HFF-Myc (cell line): ENCODE measurements around the gene MPZ.
"Not testable (repeated sequence)": the region's sequence is repeated elsewhere in the genome, so short reads cannot be mapped to it uniquely, and the experiment has no call there.

ENCODE experiments used
- DNase-seq: peaks from one replicate; pipeline ENCODE4 v3.0.0-alpha.2; 2011; ENCODE audit warnings: low read depth; ENCODE audit errors: extremely low read depth
- H3K4me3 ChIP-seq: replicated peaks from 2 replicates; pipeline ENCODE4 v1.5.1; 2011; ENCODE audit warnings: low read depth, mild to moderate bottlenecking, control low read depth, low read length
- CTCF ChIP-seq: IDR thresholded peaks from 2 replicates; pipeline ENCODE4 v1.5.1; 2012; ENCODE audit warnings: mild to moderate bottlenecking, low read depth, low read length, control low read depth; ENCODE audit errors: missing control alignments

MPZ gene

GRCh38 chr1:161261261-161262235, 48.2 kb downstream of the MPZ start:
- no peak for DNase-seq
- no peak for TF ChIP-seq CTCF
- H3K4me3 ChIP-seq: no peak overlapping the region

DNA sequence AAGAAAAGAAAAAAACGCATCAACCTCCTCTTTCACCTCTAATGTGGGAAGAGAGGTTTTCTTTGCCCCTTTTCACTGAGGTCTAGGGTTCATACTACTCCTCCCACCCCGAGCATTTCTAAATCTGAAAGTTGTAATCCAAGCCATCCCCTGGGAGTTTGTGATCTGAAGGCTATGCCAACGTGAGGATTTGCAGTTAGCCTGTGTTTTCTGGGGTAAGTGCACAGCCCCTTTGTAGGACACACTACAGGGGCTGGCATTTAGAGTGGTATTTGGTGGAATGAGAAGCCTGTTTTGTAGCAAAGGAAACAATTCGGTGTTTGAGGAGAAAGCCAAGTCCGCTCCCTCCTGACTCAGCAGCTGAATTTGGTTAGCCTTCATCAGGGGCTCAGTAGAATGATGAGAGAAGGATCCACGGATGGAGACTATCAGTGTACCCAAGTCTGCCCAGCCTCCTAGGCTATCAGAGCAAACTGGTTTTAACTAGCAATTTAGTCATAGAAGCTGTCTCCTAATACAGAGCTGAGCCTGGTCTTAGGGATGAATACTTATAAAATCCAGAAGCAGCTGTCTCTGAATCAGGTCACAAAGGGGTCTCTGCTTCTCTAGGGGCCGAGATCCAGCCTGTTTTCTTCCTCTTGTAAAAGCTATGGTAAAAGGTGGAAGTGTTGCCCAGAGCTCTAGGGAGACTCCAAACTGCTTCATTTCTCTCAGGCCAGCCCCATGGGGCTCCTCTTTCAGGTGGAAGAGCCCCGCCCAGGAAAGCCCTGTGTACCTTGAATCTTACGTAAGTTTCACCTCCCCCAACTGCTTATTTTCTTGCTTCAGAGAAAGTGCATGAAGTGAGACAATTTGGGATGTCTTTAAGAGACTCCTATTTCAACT, 49.1 kb downstream of the MPZ start:
- no peak overlapping the region for H3K4me3 ChIP-seq
- no peak for DNase-seq
- no peak for TF ChIP-seq CTCF

DNA sequence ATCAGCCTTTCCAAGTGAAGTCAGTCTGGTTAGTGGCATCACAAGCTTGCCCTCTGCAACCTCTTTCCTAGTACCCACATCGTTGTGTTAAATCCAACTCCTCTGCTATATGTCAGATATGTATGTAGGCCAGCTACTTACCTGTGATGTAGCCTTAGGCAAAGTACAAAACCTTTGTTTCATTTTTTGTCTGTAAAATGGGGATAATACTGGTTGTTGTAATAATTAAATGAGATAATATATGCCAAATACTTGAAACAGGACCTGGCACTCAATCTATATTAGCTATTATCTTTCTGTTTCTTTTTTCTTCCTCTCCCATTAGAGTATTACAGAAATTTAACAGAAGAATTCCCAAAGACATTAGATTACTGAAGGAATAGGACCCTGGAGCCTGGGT, 50.0 kb downstream of the MPZ start:
- no peak overlapping the region for H3K4me3 ChIP-seq
- TF ChIP-seq CTCF: no peak
- DNase-seq: no peak

GRCh38 chr1:161259345-161259702, 50.4 kb downstream of the MPZ start:
- H3K4me3 ChIP-seq: no peak overlapping the region
- DNase-seq: no peak
- no peak for TF ChIP-seq CTCF

- H3K4me3 ChIP-seq: peak within 1 kb of the TSS; percentile 20
- no peak for DNase-seq
- TF ChIP-seq CTCF: no peak
Measured at GRCh38 chr1:161258439-161259344, 51.1 kb downstream of the MPZ start, which contains the start of gene PCP4L1. Gene PCP4L1 (plus strand): TSS chr1:161258745. CDS start chr1:161258975, 230 bp downstream.

DNA sequence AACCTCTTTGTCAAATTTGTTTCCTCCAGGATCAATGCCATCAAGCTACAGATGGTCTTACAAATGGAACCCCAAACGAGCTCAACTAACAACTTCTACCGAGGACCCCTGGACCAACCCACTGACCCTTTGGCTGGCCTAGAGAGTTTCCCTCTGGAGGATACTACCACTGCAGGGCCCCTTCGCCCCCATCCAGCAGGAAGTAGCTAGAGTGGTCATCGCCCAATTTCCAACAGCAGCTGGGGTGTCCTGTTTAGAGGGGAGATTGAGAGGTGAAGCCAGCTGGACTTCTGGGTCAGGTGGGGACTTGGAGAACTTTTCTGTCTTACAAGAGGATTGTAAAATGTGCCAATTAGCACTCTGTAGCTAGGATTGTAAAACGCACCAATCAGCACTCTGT, 52.7 kb downstream of the MPZ start:
- DNase-seq: not testable (repeated sequence)

DNA sequence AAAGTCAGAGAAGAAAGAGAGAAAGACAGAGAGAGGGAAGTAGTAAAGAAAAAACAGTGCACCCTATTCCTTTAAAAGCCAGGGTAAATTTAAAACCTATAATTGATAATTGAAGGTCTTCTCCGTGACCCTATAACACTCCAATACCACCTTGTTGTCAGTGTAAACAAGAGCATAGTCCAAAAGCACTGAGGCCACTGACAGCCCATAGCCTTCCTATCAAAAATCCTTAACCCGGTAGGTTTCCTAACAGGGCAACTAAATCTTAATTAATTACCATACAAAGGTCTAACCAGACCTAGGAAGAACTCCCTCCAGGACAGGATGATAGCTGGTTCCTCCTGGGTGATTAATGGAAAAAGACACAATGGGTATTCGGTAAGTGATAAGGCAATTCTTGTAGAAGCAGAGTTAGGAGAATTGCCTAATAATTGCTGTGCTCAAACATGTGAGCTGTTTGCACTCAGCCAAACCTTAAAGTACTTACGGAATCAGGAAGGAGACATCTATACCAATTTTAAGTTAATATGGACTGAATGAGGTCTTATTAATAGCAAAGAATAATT, 53.7 kb downstream of the MPZ start:
- H3K4me3 ChIP-seq, DNase-seq: not testable (repeated sequence)

More for the DNA sequence above, 52.7 kb downstream of the MPZ start:
- not testable (repeated sequence) for H3K4me3 ChIP-seq

GRCh38 chr1:161255302-161255701, 54.5 kb downstream of the MPZ start:
- DNase-seq, H3K4me3 ChIP-seq: not testable (repeated sequence)
